ENCODE data around the gene LAMTOR1.

The LAMTOR1 gene

DNA sequence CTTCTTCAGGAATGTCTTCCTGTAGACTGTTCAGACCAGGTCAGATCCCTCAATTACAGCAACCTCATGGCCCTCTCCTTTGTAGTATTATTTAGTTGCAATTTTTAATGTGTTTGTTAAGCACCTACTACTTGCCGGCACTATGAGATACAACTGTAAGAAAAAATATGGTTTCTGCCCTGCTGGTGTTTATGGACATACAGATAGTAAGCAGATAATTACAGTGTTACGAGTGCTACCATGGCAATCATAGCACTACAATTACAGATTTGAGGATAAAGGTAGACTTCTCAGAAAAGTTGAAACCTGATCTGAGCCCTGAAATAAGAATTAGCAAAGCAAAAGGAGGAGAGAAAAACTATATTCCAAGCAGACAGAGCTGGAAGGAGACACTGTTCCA, 19.7 kb downstream of the LAMTOR1 start:
- no peaks in the 10 kb centered on the region for H3K27me3 Mint-ChIP-seq
- CTCF ChIA-PET, result no interaction called here
- peaks cover 45% of the 10 kb centered on the region for H3K4me1 Mint-ChIP-seq
- no peak overlapping the region for H3K4me3 Mint-ChIP-seq
- no peak overlapping the region for H3K27ac Mint-ChIP-seq
- no peak for DNase-seq
- no peaks in the 10 kb centered on the region for H3K9me3 Mint-ChIP-seq
- H3K36me3 Mint-ChIP-seq, result peaks cover 16% of the 10 kb centered on the region

- Mint-ChIP-seq H3K27ac (peak overlapping the region; percentile 93), H3K4me1 (peaks cover 57% of the 10 kb centered on the region), H3K27me3 (no peaks in the 10 kb centered on the region), H3K36me3 (peaks cover 15% of the 10 kb centered on the region), H3K4me3 (peak overlapping the region; percentile 88), H3K9me3 (no peaks in the 10 kb centered on the region)
- CTCF ChIA-PET, result interaction anchor here (0.6 to 2.4 kb wide), 5 partner anchors 9 to 57 kb away, joined by 3 to 27 read pairs (median 4); no protein-coding TSS in a partner anchor
- no peak for DNase-seq
Measured at GRCh38 chr11:72081821-72082453, 21.2 kb downstream of the LAMTOR1 start.

DNA sequence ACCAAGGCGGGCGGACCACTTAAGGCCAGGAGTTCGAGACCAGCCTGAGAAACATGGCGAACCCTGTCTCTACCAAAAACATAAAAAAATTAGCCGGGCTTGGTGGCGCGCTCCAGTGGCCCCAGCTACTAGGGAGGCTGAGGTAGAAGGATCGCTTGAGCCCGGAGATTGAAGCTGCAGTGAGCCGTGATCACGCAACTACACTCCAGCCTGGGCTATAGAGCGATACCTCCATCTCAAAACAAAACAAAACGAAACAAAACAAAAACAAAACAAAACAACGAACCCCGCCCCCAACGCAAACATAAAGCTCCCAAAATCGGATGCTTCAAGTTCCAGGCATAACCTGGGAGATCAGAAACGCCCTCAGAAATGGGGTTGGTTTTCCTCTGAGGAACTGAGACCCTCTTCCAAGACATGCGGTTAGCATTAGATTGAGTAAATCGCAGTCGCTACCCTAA, 21.9 kb downstream of the LAMTOR1 start:
- Mint-ChIP-seq H3K27me3 (no peaks in the 10 kb centered on the region), H3K4me3 (peak overlapping the region; percentile 88), H3K4me1 (peaks cover 60% of the 10 kb centered on the region), H3K36me3 (peaks cover 18% of the 10 kb centered on the region), H3K9me3 (no peaks in the 10 kb centered on the region), H3K27ac (peak overlapping the region; percentile 93)
- CTCF ChIA-PET, result interaction anchor here (0.6 to 2.4 kb wide), 5 partner anchors 10 to 56 kb away, joined by 3 to 27 read pairs (median 4); no protein-coding TSS in a partner anchor
- DNase-seq, result no peak

- DNase-seq, result peak; percentile 100
- H3K9me3 Mint-ChIP-seq, result no peaks in the 10 kb centered on the region
- no peaks in the 10 kb centered on the region for H3K27me3 Mint-ChIP-seq
- H3K4me3 Mint-ChIP-seq, result peak within 1 kb of the TSS; percentile 88
- H3K4me1 Mint-ChIP-seq, result peaks cover 60% of the 10 kb centered on the region
- peak within 1 kb of the TSS; percentile 93 for H3K27ac Mint-ChIP-seq
- CTCF ChIA-PET, result interaction anchor here (0.9 to 3.1 kb wide), 4 partner anchors 11 to 350 kb away, joined by 4 to 27 read pairs (median 6); no protein-coding TSS in a partner anchor
- H3K36me3 Mint-ChIP-seq, result peaks cover 21% of the 10 kb centered on the region
Measured at GRCh38 chr11:72080326-72081183, 22.5 kb downstream of the LAMTOR1 start, which contains the start of the genes LRRC51 and NUMA1. Gene LRRC51, plus strand, starts transcription at chr11:72080850. Its CDS starts 8,234 bp downstream, at chr11:72089084. Gene NUMA1, minus strand, starts transcription at chr11:72080542. Its CDS starts 44,599 bp downstream, at chr11:72035943.

GRCh38 chr11:72079819-72080325, 23.2 kb downstream of the LAMTOR1 start:
- H3K9me3 Mint-ChIP-seq, result no peaks in the 10 kb centered on the region
- H3K36me3 Mint-ChIP-seq, result peaks cover 24% of the 10 kb centered on the region
- DNase-seq, result peak; percentile 33
- peak overlapping the region; percentile 93 for H3K27ac Mint-ChIP-seq
- no peaks in the 10 kb centered on the region for H3K27me3 Mint-ChIP-seq
- H3K4me3 Mint-ChIP-seq, result peak overlapping the region; percentile 88
- CTCF ChIA-PET, result interaction anchor here (0.9 to 3.1 kb wide), 4 partner anchors 33 to 351 kb away, joined by 3 to 8 read pairs (median 4); partner anchors contain the start of gene ANAPC15
- H3K4me1 Mint-ChIP-seq, result peaks cover 65% of the 10 kb centered on the region

DNA sequence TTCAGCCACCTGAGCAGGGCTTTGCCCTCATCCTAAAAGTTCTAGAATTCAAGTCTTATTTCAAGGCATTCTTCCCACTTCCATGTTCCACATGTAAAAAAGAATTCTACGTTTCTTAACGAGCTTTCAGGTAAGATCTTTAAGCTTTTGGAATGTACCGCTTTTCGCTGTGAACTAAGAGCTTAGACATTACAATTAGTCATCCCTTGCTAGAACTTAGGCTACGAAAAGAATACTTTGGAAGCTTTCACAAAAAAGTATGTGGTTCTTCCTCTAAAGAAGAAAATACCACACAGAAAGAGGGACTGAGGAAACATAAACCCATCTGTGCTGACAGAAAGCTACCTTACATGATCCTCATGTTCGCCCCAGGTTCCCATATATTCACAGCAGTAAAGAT, 24.6 kb downstream of the LAMTOR1 start:
- Mint-ChIP-seq H3K9me3 (no peaks in the 10 kb centered on the region), H3K4me1 (peaks cover 71% of the 10 kb centered on the region), H3K4me3 (peak overlapping the region; percentile 88), H3K36me3 (peaks cover 28% of the 10 kb centered on the region), H3K27me3 (no peaks in the 10 kb centered on the region), H3K27ac (peak overlapping the region; percentile 29)
- CTCF ChIA-PET, result interaction anchor here (0.7 to 3.1 kb wide), 10 partner anchors 9 to 352 kb away, joined by 3 to 8 read pairs (median 4); partner anchors contain the start of gene ANAPC15
- DNase-seq, result no peak

GRCh38 chr11:72075756-72076155, 27.3 kb downstream of the LAMTOR1 start:
- no peak overlapping the region for H3K4me3 Mint-ChIP-seq
- CTCF ChIA-PET, result interaction anchor here (1.5 to 4.1 kb wide), 3 partner anchors 15 to 68 kb away, joined by 6 to 22 read pairs (median 11); no protein-coding TSS in a partner anchor
- no peak overlapping the region for H3K27ac Mint-ChIP-seq
- H3K9me3 Mint-ChIP-seq, result no peaks in the 10 kb centered on the region
- no peak for DNase-seq
- H3K36me3 Mint-ChIP-seq, result peaks cover 36% of the 10 kb centered on the region
- H3K27me3 Mint-ChIP-seq, result no peaks in the 10 kb centered on the region
- peaks cover 69% of the 10 kb centered on the region for H3K4me1 Mint-ChIP-seq

- Mint-ChIP-seq H3K9me3 (no peaks in the 10 kb centered on the region), H3K27me3 (no peaks in the 10 kb centered on the region), H3K36me3 (peaks cover 40% of the 10 kb centered on the region), H3K27ac (peak overlapping the region; percentile 54), H3K4me1 (peaks cover 69% of the 10 kb centered on the region), H3K4me3 (no peak overlapping the region)
- CTCF ChIA-PET, result interaction anchor here (1.5 to 4.1 kb wide), 3 partner anchors 15 to 68 kb away, joined by 6 to 22 read pairs (median 11); no protein-coding TSS in a partner anchor
- DNase-seq, result peak; percentile 33
Measured at GRCh38 chr11:72075109-72075508, 28.0 kb downstream of the LAMTOR1 start.

DNA sequence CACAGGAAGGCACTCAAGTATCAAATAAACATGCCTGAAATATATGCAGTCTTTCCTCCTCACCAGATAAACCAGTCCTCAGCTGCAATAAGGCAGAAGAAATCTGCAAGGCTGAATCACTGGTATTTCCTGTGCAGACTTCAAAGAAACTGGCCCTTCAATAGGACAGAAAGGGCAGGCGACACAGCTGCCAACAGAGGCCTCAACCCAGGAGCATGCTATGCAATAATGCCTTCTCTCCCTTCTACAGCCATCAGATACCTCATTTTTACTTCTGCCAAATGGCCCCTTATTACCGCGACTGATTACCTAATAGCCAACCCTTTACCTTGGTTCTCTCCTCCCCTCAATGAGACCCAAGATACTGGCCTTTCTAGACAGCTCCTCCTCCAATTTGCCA, 30.7 kb downstream of the LAMTOR1 start:
- Mint-ChIP-seq H3K9me3 (no peaks in the 10 kb centered on the region), H3K4me3 (no peak overlapping the region), H3K27ac (no peak overlapping the region), H3K4me1 (peaks cover 61% of the 10 kb centered on the region), H3K36me3 (peaks cover 52% of the 10 kb centered on the region), H3K27me3 (no peaks in the 10 kb centered on the region)
- CTCF ChIA-PET, result interaction anchor here (1.2 kb wide), 1 partner anchor 19 kb away, joined by 3 read pairs; no protein-coding TSS in a partner anchor
- no peak for DNase-seq

DNA sequence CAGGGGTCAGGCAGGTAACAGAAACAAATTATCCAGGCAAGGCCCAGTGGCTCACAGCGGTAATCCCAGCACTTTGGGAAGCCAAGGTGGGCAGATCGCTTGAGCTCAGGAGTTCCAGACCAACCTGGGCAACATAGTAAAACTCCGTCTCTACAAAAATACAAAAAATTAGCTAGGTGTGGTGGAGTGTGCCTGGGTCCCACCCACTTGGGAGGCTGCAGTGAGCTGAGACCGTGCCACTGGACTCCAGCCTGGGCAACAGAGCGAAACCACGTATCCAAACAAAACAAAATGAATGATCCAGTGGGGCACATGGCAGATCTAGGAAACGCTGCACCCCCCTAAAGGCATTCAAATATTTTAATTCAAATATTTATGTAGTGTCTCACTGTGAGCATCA, 32.6 kb downstream of the LAMTOR1 start:
- H3K4me1 Mint-ChIP-seq, result peaks cover 54% of the 10 kb centered on the region

GRCh38 chr11:72069787-72070251, 33.3 kb downstream of the LAMTOR1 start:
- peaks cover 50% of the 10 kb centered on the region for H3K4me1 Mint-ChIP-seq

More for the DNA sequence above, 32.6 kb downstream of the LAMTOR1 start:
- H3K36me3 Mint-ChIP-seq, result peaks cover 53% of the 10 kb centered on the region
- no peak overlapping the region for H3K27ac Mint-ChIP-seq
- no peak for DNase-seq
- H3K27me3 Mint-ChIP-seq, result no peaks in the 10 kb centered on the region
- CTCF ChIA-PET, result no interaction called here
- H3K4me3 Mint-ChIP-seq, result no peak overlapping the region
- H3K9me3 Mint-ChIP-seq, result no peaks in the 10 kb centered on the region

DNA sequence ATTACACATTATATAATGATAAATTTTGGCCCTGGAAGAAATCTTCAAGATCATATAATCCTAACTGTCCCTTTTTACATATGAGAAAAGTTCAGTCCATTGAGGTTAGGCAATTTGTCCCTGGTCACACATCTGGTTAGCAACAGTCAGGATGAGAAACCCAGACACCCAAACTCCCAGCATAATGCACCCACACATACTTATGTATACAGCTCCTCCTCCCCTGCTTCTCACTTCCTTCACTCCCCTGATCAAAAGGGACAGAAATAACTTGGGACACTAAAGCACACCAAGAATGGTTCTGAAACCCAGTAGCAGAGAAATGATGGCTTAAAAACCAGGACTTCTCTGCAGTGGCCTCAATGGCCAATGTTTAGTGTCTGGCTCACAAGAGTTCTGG, 33.9 kb downstream of the LAMTOR1 start:
- Mint-ChIP-seq H3K36me3 (peaks cover 48% of the 10 kb centered on the region), H3K9me3 (no peaks in the 10 kb centered on the region), H3K27ac (peak overlapping the region; percentile 22), H3K4me3 (no peak overlapping the region), H3K4me1 (peaks cover 47% of the 10 kb centered on the region), H3K27me3 (no peaks in the 10 kb centered on the region)
- CTCF ChIA-PET, result interaction anchor here (1.0 kb wide), 1 partner anchor 9 kb away, joined by 3 read pairs; no protein-coding TSS in a partner anchor
- DNase-seq, result no peak

More at GRCh38 chr11:72069787-72070251, 33.3 kb downstream of the LAMTOR1 start:
- DNase-seq, result no peak
- CTCF ChIA-PET, result interaction anchor here (1.0 kb wide), 1 partner anchor 8 kb away, joined by 3 read pairs; no protein-coding TSS in a partner anchor
- no peaks in the 10 kb centered on the region for H3K27me3 Mint-ChIP-seq
- H3K9me3 Mint-ChIP-seq, result no peaks in the 10 kb centered on the region
- no peak overlapping the region for H3K4me3 Mint-ChIP-seq
- peaks cover 50% of the 10 kb centered on the region for H3K36me3 Mint-ChIP-seq
- peak overlapping the region; percentile 22 for H3K27ac Mint-ChIP-seq

- Mint-ChIP-seq H3K36me3 (peaks cover 40% of the 10 kb centered on the region), H3K4me1 (peaks cover 39% of the 10 kb centered on the region), H3K4me3 (no peak overlapping the region), H3K9me3 (no peaks in the 10 kb centered on the region), H3K27ac (no peak overlapping the region), H3K27me3 (no peaks in the 10 kb centered on the region)
- DNase-seq, result no peak
- CTCF ChIA-PET, result interaction anchor here (1.5 to 1.8 kb wide), 2 partner anchors 23 to 27 kb away, joined by 4 to 7 read pairs; no protein-coding TSS in a partner anchor
Measured at GRCh38 chr11:72067676-72068075, 35.4 kb downstream of the LAMTOR1 start.

All from activated naive CD4-positive, alpha-beta T cell treated with anti-CD3 and anti-CD28 coated beads, Interleukin-2, amount 10 ng/mL, durations not matched to agents 7 days and 5 days (primary cell).